Putamen (tissue), 1 donor: ENCODE results near the gene EPHA3.

Experiments used
- DNase-seq: peaks from one replicate; pipeline ENCODE4 v3.0.0-alpha.2; 2016; ENCODE audit warnings: low spot score

The EPHA3 gene

GRCh38 chr3:89145995-89146394, 38.6 kb downstream of the EPHA3 start:
- DNase-seq, result no peak

GRCh38 chr3:89154416-89154815, 47.0 kb downstream of the EPHA3 start:
- DNase-seq, result no peak

- DNase-seq, result no peak
These were observed 48.4 kb downstream of the EPHA3 start for GRCh38 chr3:89155811-89156210.

- DNase-seq, result no peak
These were observed 50.2 kb downstream of the EPHA3 start for GRCh38 chr3:89157575-89157974.

- no peak for DNase-seq
These were observed 52.2 kb downstream of the EPHA3 start for GRCh38 chr3:89159605-89160004.

GRCh38 chr3:89164774-89165173, 57.4 kb downstream of the EPHA3 start:
- no peak for DNase-seq

- DNase-seq, result no peak
These were observed 58.3 kb downstream of the EPHA3 start for GRCh38 chr3:89165636-89166263.

- no peak for DNase-seq
These were observed 64.5 kb downstream of the EPHA3 start for GRCh38 chr3:89171687-89172545.

GRCh38 chr3:89173546-89173945, 66.1 kb downstream of the EPHA3 start:
- no peak for DNase-seq

- DNase-seq, result no peak
These were observed 72.1 kb downstream of the EPHA3 start for GRCh38 chr3:89179355-89180001.

GRCh38 chr3:89180334-89180733, 72.9 kb downstream of the EPHA3 start:
- DNase-seq, result no peak

- DNase-seq, result no peak
These were observed 74.6 kb downstream of the EPHA3 start for GRCh38 chr3:89182056-89182455.

GRCh38 chr3:89184151-89184995, 77.0 kb downstream of the EPHA3 start:
- DNase-seq, result no peak

- no peak for DNase-seq
These were observed 79.0 kb downstream of the EPHA3 start for GRCh38 chr3:89186456-89186855.

GRCh38 chr3:89198591-89198990, 91.2 kb downstream of the EPHA3 start:
- no peak for DNase-seq

GRCh38 chr3:89212619-89213018, 105.2 kb downstream of the EPHA3 start:
- DNase-seq, result no peak

GRCh38 chr3:89216016-89216739, 108.8 kb downstream of the EPHA3 start:
- no peak for DNase-seq

- no peak for DNase-seq
These were observed 109.8 kb downstream of the EPHA3 start for GRCh38 chr3:89217148-89217685.

- DNase-seq, result no peak
These were observed 114.5 kb downstream of the EPHA3 start for GRCh38 chr3:89221924-89222323.

- no peak for DNase-seq
These were observed 115.8 kb downstream of the EPHA3 start for GRCh38 chr3:89223188-89223587.

- no peak for DNase-seq
These were observed 119.8 kb downstream of the EPHA3 start for GRCh38 chr3:89227218-89227617.
